ENCODE data around the gene CNTN4. TPM values are rescaled to one million over a fixed set of nuclear protein-coding genes. Genes with fewer than 3 reads are reported as not detected.

The CNTN4 gene
- total RNA-seq, 1 experiment from 2014 or later = 1.6 TPM

- no peak overlapping the region for H3K23ac ChIP-seq (ENCODE audit: insufficient read length, low read depth, low read length)
- Mint-ChIP-seq H3K27ac (peak overlapping the region in 2 of 3 experiments; percentile 22 to 49; a peak in 3 of 7 replicates), H3K27me3 (ENCODE audit: low read depth) (no peaks in the 10 kb centered on the region), H3K4me1 (peaks cover 25 to 33% of the 10 kb centered on the region in 2 experiments), H3K36me3 (ENCODE audit: insufficient read depth in 1 of 3, low read depth in 3 of 3) (no peaks in the 10 kb centered on the region), H3K9me3 (no peaks in the 10 kb centered on the region), H3K4me3 (no peak overlapping the region)
- H4K91ac ChIP-seq (ENCODE audit: insufficient read length, low read depth, low read length) = no peak overlapping the region
- no peak overlapping the region for H2AFZ ChIP-seq (ENCODE audit: low read length)
- no peak overlapping the region for H3K4ac ChIP-seq (ENCODE audit: low read depth, low read length)
- H2BK20ac ChIP-seq (ENCODE audit: low read depth, low read length, poor library complexity, severe bottlenecking) = no peak overlapping the region
- no peaks in the 10 kb centered on the region for H3K9me3 ChIP-seq (ENCODE audit: control insufficient read depth, low read depth, low read length)
- no peak overlapping the region for H3K14ac ChIP-seq (ENCODE audit: insufficient read depth, low read length)
- no peak overlapping the region for H2AK5ac ChIP-seq (ENCODE audit: insufficient read length, low read length)
- H4K8ac ChIP-seq (replicated peaks; ENCODE audit: insufficient read length, low read depth, low read length) = no peak overlapping the region
- H3K56ac ChIP-seq (ENCODE audit: insufficient read length, low read depth, low read length) = no peak overlapping the region
- H4K5ac ChIP-seq (ENCODE audit: insufficient read length, low read depth, low read length) = no peak overlapping the region
- no peaks in the 10 kb centered on the region for H3K27me3 ChIP-seq (ENCODE audit: insufficient read depth, low read length)
- no peaks in the 10 kb centered on the region for H3K79me2 ChIP-seq (ENCODE audit: insufficient read depth, low read length)
- no peak overlapping the region for H2BK5ac ChIP-seq (ENCODE audit: insufficient read length, low read length)
- no peak overlapping the region for H3K4me2 ChIP-seq (ENCODE audit: insufficient read depth, insufficient read length, low read length)
- no peak overlapping the region for H2BK12ac ChIP-seq (ENCODE audit: insufficient read length, low read depth, low read length)
- H2BK120ac ChIP-seq (ENCODE audit: low read depth, low read length, poor library complexity, severe bottlenecking) = no peak overlapping the region
- no peaks in the 10 kb centered on the region for H3K23me2 ChIP-seq (ENCODE audit: insufficient read length, low read depth, low read length, poor library complexity, severe bottlenecking)
- H3K18ac ChIP-seq (ENCODE audit: insufficient read length, low read depth, low read length) = no peak overlapping the region
- H2BK15ac ChIP-seq (ENCODE audit: low read depth, low read length) = no peak overlapping the region
- H3K9ac ChIP-seq (ENCODE audit: extremely low read depth, insufficient read length, low read length) = no peak overlapping the region
- no CpG with 5 or more reads among the region's 2 CpGs for WGBS (ENCODE audit: extremely low coverage, insufficient read length, low lambda C conversion rate)
- no peak overlapping the region for H3K27ac ChIP-seq (ENCODE audit: insufficient read length, low read depth, low read length)
- no peak for DNase-seq
- H4K20me1 ChIP-seq (ENCODE audit: control insufficient read depth, insufficient read depth, insufficient read length) = no peaks in the 10 kb centered on the region
- H3K79me1 ChIP-seq (ENCODE audit: insufficient read depth, low read depth, low read length, poor library complexity, severe bottlenecking) = no peaks in the 10 kb centered on the region
- H3T11ph ChIP-seq (ENCODE audit: low read length) = no peak overlapping the region
- TF ChIP-seq, protein P1, sequence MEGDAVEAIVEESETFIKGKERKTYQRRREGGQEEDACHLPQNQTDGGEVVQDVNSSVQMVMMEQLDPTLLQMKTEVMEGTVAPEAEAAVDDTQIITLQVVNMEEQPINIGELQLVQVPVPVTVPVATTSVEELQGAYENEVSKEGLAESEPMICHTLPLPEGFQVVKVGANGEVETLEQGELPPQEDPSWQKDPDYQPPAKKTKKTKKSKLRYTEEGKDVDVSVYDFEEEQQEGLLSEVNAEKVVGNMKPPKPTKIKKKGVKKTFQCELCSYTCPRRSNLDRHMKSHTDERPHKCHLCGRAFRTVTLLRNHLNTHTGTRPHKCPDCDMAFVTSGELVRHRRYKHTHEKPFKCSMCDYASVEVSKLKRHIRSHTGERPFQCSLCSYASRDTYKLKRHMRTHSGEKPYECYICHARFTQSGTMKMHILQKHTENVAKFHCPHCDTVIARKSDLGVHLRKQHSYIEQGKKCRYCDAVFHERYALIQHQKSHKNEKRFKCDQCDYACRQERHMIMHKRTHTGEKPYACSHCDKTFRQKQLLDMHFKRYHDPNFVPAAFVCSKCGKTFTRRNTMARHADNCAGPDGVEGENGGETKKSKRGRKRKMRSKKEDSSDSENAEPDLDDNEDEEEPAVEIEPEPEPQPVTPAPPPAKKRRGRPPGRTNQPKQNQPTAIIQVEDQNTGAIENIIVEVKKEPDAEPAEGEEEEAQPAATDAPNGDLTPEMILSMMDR (conservative IDR thresholded peaks at IDR 0.05) = no peak
- peaks cover 6% of the 10 kb centered on the region for H3K4me1 ChIP-seq (ENCODE audit: insufficient read depth, low read length)
Observed at GRCh38 chr3:2770451-2770850, 671.8 kb downstream of the CNTN4 start.

Data from H9 (cell line).